ENCODE results near the gene TMCC3. TPM values are rescaled to one million over a fixed set of nuclear protein-coding genes. Genes with fewer than 3 reads are reported as not detected.
A peak's percentile ranks its signal among the peaks of the same experiment; 100 is the strongest.

Gene TMCC3
- total RNA-seq, 1 experiment from 2014 or later, result 2.2 TPM

GRCh38 chr12:94590428-94590827 lies 59.9 kb downstream of the TMCC3 start:
- H3K36me3 Mint-ChIP-seq, result no peaks in the 10 kb centered on the region
- DNase-seq (ENCODE audit: low spot score) (peak; percentile 26), ATAC-seq (peak; percentile 78)
- POLR2A ChIA-PET, result interaction anchor here (1.3 kb wide), 1 partner anchor 38 kb away, joined by 4 read pairs; no protein-coding TSS in a partner anchor
- no peak for TF ChIP-seq CDX4 (CRISPR knock-in tag; IDR thresholded peaks at IDR 0.05; ENCODE audit: borderline replicate concordance)
- TF ChIP-seq, protein P1, sequence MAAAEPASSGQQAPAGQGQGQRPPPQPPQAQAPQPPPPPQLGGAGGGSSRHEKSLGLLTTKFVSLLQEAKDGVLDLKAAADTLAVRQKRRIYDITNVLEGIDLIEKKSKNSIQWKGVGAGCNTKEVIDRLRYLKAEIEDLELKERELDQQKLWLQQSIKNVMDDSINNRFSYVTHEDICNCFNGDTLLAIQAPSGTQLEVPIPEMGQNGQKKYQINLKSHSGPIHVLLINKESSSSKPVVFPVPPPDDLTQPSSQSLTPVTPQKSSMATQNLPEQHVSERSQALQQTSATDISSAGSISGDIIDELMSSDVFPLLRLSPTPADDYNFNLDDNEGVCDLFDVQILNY (CRISPR knock-in tag; IDR thresholded peaks at IDR 0.05), result no peak
- TF ChIP-seq ZNF423 (CRISPR knock-in tag; IDR thresholded peaks at IDR 0.05), result peak; percentile 96
- TF ChIP-seq FOXP1 (CRISPR knock-in tag; IDR thresholded peaks at IDR 0.05; ENCODE audit: borderline replicate concordance), result no peak
- peaks cover 18% of the 10 kb centered on the region for H3K4me1 Mint-ChIP-seq
- CTCF ChIA-PET, result no interaction called here
- no peaks in the 10 kb centered on the region; the same call in 1 of the 2 replicates for H3K27me3 Mint-ChIP-seq (ENCODE audit: low read depth)
- H3K9me3 Mint-ChIP-seq, result no peaks in the 10 kb centered on the region
- no peak overlapping the region for H3K4me3 Mint-ChIP-seq
- no peak overlapping the region for H3K27ac Mint-ChIP-seq

- Mint-ChIP-seq H3K27ac (no peak overlapping the region), H3K4me3 (no peak overlapping the region), H3K27me3 (ENCODE audit: low read depth) (no peaks in the 10 kb centered on the region; the same call in 1 of the 2 replicates), H3K36me3 (no peaks in the 10 kb centered on the region), H3K4me1 (peaks cover 19% of the 10 kb centered on the region), H3K9me3 (no peaks in the 10 kb centered on the region)
- POLR2A ChIA-PET, result no interaction called here
- CTCF ChIA-PET, result no interaction called here
- ATAC-seq, result no peak
- no peak for DNase-seq (ENCODE audit: low spot score)
- TF ChIP-seq, protein P2, sequence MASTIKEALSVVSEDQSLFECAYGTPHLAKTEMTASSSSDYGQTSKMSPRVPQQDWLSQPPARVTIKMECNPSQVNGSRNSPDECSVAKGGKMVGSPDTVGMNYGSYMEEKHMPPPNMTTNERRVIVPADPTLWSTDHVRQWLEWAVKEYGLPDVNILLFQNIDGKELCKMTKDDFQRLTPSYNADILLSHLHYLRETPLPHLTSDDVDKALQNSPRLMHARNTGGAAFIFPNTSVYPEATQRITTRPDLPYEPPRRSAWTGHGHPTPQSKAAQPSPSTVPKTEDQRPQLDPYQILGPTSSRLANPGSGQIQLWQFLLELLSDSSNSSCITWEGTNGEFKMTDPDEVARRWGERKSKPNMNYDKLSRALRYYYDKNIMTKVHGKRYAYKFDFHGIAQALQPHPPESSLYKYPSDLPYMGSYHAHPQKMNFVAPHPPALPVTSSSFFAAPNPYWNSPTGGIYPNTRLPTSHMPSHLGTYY (CRISPR knock-in tag; IDR thresholded peaks at IDR 0.05), result no peak
- TF ChIP-seq ZNF219 (CRISPR knock-in tag; IDR thresholded peaks at IDR 0.05; ENCODE audit: borderline replicate concordance), result no peak
- TF ChIP-seq, protein P3, sequence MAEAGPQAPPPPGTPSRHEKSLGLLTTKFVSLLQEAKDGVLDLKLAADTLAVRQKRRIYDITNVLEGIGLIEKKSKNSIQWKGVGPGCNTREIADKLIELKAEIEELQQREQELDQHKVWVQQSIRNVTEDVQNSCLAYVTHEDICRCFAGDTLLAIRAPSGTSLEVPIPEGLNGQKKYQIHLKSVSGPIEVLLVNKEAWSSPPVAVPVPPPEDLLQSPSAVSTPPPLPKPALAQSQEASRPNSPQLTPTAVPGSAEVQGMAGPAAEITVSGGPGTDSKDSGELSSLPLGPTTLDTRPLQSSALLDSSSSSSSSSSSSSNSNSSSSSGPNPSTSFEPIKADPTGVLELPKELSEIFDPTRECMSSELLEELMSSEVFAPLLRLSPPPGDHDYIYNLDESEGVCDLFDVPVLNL (CRISPR knock-in tag; IDR thresholded peaks at IDR 0.05; ENCODE audit: borderline replicate concordance, low read depth), result no peak
- TF ChIP-seq JAZF1 (CRISPR knock-in tag; IDR thresholded peaks at IDR 0.05), result no peak
- TF ChIP-seq PRDM15 (CRISPR knock-in tag; IDR thresholded peaks at IDR 0.05), result no peak
- no peak for TF ChIP-seq ZBTB21 (CRISPR knock-in tag; IDR thresholded peaks at IDR 0.05; ENCODE audit: borderline replicate concordance)
- no peak for TF ChIP-seq ZNF263 (CRISPR knock-in tag; IDR thresholded peaks at IDR 0.05; ENCODE audit: low read depth)
- no peak for TF ChIP-seq ZNF232 (CRISPR knock-in tag; IDR thresholded peaks at IDR 0.05)
- TF ChIP-seq, protein P4, sequence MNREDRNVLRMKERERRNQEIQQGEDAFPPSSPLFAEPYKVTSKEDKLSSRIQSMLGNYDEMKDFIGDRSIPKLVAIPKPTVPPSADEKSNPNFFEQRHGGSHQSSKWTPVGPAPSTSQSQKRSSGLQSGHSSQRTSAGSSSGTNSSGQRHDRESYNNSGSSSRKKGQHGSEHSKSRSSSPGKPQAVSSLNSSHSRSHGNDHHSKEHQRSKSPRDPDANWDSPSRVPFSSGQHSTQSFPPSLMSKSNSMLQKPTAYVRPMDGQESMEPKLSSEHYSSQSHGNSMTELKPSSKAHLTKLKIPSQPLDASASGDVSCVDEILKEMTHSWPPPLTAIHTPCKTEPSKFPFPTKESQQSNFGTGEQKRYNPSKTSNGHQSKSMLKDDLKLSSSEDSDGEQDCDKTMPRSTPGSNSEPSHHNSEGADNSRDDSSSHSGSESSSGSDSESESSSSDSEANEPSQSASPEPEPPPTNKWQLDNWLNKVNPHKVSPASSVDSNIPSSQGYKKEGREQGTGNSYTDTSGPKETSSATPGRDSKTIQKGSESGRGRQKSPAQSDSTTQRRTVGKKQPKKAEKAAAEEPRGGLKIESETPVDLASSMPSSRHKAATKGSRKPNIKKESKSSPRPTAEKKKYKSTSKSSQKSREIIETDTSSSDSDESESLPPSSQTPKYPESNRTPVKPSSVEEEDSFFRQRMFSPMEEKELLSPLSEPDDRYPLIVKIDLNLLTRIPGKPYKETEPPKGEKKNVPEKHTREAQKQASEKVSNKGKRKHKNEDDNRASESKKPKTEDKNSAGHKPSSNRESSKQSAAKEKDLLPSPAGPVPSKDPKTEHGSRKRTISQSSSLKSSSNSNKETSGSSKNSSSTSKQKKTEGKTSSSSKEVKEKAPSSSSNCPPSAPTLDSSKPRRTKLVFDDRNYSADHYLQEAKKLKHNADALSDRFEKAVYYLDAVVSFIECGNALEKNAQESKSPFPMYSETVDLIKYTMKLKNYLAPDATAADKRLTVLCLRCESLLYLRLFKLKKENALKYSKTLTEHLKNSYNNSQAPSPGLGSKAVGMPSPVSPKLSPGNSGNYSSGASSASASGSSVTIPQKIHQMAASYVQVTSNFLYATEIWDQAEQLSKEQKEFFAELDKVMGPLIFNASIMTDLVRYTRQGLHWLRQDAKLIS (CRISPR knock-in tag; IDR thresholded peaks at IDR 0.05; ENCODE audit: borderline replicate concordance), result no peak
- no peak for TF ChIP-seq HMGXB4 (CRISPR knock-in tag; IDR thresholded peaks at IDR 0.05)
- TF ChIP-seq, protein P5, sequence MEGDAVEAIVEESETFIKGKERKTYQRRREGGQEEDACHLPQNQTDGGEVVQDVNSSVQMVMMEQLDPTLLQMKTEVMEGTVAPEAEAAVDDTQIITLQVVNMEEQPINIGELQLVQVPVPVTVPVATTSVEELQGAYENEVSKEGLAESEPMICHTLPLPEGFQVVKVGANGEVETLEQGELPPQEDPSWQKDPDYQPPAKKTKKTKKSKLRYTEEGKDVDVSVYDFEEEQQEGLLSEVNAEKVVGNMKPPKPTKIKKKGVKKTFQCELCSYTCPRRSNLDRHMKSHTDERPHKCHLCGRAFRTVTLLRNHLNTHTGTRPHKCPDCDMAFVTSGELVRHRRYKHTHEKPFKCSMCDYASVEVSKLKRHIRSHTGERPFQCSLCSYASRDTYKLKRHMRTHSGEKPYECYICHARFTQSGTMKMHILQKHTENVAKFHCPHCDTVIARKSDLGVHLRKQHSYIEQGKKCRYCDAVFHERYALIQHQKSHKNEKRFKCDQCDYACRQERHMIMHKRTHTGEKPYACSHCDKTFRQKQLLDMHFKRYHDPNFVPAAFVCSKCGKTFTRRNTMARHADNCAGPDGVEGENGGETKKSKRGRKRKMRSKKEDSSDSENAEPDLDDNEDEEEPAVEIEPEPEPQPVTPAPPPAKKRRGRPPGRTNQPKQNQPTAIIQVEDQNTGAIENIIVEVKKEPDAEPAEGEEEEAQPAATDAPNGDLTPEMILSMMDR (IDR thresholded peaks at IDR 0.05), result no peak
- TF ChIP-seq NR2C2 (CRISPR knock-in tag; IDR thresholded peaks at IDR 0.05), result no peak
- TF ChIP-seq, protein P6, sequence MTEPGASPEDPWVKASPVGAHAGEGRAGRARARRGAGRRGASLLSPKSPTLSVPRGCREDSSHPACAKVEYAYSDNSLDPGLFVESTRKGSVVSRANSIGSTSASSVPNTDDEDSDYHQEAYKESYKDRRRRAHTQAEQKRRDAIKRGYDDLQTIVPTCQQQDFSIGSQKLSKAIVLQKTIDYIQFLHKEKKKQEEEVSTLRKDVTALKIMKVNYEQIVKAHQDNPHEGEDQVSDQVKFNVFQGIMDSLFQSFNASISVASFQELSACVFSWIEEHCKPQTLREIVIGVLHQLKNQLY (CRISPR knock-in tag; IDR thresholded peaks at IDR 0.05), result no peak
- no peak for TF ChIP-seq NFATC4 (CRISPR knock-in tag; IDR thresholded peaks at IDR 0.05)
Observed at GRCh38 chr12:94589591-94590001, 60.8 kb downstream of the TMCC3 start.
